Airway epithelial cell (primary cell): Measurements from ENCODE around the gene FABP6. TPM values are rescaled to one million over a fixed set of nuclear protein-coding genes. Genes with fewer than 3 reads are reported as not detected.

Experiments
- total RNA-seq: library from RNA; depleted of rRNA; stranded (reverse); fragments of >200 nt; gene quantifications from 2 replicates; pipeline ENCODE4 v1.2.3, GENCODE V29; 2015

Gene FABP6, protein sequence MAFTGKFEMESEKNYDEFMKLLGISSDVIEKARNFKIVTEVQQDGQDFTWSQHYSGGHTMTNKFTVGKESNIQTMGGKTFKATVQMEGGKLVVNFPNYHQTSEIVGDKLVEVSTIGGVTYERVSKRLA
- total RNA-seq = 0.56 and 0.70 TPM in 2 replicates

DNA sequence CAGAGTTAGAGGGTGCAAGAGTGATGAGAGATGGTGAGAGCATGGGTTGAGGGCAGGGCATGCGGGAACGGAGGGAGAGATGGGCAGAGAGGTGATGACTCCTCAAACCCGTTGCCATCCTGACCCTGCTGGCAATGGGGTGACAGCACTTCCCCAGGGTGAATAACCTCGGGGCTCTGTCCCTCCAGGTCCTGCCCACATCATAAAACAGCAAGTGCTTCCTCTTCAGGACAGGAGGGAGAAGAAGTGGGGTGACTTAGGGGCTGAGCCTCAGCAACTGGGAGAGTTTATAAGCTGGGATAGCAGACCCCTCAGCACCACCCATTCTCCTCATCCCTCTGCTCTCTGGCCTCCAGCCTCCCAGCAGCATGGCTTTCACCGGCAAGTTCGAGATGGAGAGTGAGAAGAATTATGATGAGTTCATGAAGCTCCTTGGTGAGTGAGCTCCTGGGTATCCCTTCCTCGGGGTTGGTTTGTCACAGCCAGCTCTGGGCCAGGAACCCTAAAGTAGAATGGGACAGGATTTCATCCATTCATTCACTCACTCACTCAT lies at the start of gene FABP6:
FABP6 (plus strand) TSS at position 317 of the 553 bp plus-strand sequence; CDS start at position 369, 52 bp downstream.

Other genes starting within 250 kb of the FABP6 start
- 35.7 and 38.8 TPM in 2 replicates for gene TTC1, start 220.4 kb upstream of the FABP6 start, total RNA-seq
- gene PWWP2A, start 110.1 kb upstream of the FABP6 start, total RNA-seq = 12.4 and 13.3 TPM in 2 replicates
- gene CCNJL, start 83.1 kb downstream of the FABP6 start, total RNA-seq = 8.6 and 9.0 TPM in 2 replicates
- gene C1QTNF2, start 141.1 kb downstream of the FABP6 start, total RNA-seq = not detected in 2 replicates
- 1.6 and 2.8 TPM in 2 replicates for gene FAM200C, start 170.5 kb downstream of the FABP6 start, total RNA-seq
- gene SLU7, start 189.6 kb downstream of the FABP6 start, total RNA-seq = 27.0 and 44.3 TPM in 2 replicates
- 412 and 979 TPM in 2 replicates for gene PTTG1, start 192.3 kb downstream of the FABP6 start, total RNA-seq